ENCODE data around the gene IAPP.

DNA sequence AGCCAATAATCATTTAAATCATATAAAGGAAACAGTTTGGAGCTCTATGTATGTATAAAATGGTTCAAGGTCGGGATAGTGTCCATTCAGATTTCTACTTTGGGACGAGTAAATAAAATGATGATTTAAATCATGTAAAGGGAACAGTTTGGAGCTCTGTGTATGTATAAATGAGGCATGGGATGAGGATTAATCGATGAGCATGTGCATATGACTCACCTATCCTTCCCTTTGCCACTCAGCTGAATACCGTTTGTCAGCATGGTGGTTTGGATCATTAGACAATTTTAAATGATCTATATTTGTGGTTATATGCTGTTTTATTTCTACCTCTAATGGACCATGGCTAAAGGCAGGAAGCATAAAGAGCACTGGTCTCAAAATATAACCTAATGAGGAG is 30.9 kb upstream of the IAPP start:
- TF ChIP-seq, protein P1, sequence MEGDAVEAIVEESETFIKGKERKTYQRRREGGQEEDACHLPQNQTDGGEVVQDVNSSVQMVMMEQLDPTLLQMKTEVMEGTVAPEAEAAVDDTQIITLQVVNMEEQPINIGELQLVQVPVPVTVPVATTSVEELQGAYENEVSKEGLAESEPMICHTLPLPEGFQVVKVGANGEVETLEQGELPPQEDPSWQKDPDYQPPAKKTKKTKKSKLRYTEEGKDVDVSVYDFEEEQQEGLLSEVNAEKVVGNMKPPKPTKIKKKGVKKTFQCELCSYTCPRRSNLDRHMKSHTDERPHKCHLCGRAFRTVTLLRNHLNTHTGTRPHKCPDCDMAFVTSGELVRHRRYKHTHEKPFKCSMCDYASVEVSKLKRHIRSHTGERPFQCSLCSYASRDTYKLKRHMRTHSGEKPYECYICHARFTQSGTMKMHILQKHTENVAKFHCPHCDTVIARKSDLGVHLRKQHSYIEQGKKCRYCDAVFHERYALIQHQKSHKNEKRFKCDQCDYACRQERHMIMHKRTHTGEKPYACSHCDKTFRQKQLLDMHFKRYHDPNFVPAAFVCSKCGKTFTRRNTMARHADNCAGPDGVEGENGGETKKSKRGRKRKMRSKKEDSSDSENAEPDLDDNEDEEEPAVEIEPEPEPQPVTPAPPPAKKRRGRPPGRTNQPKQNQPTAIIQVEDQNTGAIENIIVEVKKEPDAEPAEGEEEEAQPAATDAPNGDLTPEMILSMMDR (optimal IDR thresholded peaks at IDR 0.05 in 1 of 3, IDR thresholded peaks at IDR 0.05 in 1 of 3, conservative IDR thresholded peaks at IDR 0.05 in 1 of 3; ENCODE audit: extremely low read depth in 1 of 3, insufficient read depth in 2 of 3, low read length in 3 of 3), result no peak
- TF ChIP-seq EZH2 (IDR thresholded peaks at IDR 0.05; ENCODE audit: low read length), result no peak

Data from keratinocyte (primary cell).